IMR-90 (cell line): Measurements from ENCODE around the gene TMA7. TPM values are rescaled to one million over a fixed set of nuclear protein-coding genes. Genes with fewer than 3 reads are reported as not detected.

Experiments used
- ATAC-seq: fragments of 200-7000 bp; cut with Tn5 transposase; 2 replicates; pipeline ENCODE4 v1.9.1; 2020; ENCODE audit warnings: low read depth, mild to moderate bottlenecking, moderate library complexity
- BruUV-seq: library from RNA; stranded (reverse); fragments of 400-500 nt; replicated peaks from 2 replicates; lab custom pipeline; 2021; lab: Mats Ljungman, UMichigan
- CTCF ChIA-PET: fragments of 300-600 bp; formaldehyde crosslinking; extraction: SDS; loops from one replicate; lab custom pipeline; 2021; ENCODE audit warnings: antibody characterized with exemption; lab: Yijun Ruan, JAX
- POLR2A ChIA-PET: fragments of 300-600 bp; sonication (Branson Sonifier 250); formaldehyde crosslinking; loops from one replicate; lab custom pipeline; 2022; ENCODE audit warnings: antibody characterized with exemption; ENCODE audit not compliant: unreplicated experiment; lab: Charles Lee
- DNase-seq: peaks from one replicate; pipeline ENCODE4 v3.0.0; 2013
- H2AFZ ChIP-seq: replicated peaks from 2 replicates; pipeline ENCODE3; 2013; ENCODE audit warnings: low read length, mild to moderate bottlenecking; ENCODE audit not compliant: poor library complexity
- H2AK5ac ChIP-seq: 2 replicates; pipeline ENCODE4 v1.6.1; 2013; ENCODE audit warnings: low read depth, low read length, inconsistent platforms
- H2AK9ac ChIP-seq: replicated peaks from 2 replicates; pipeline ENCODE3; 2013; ENCODE audit warnings: mild to moderate bottlenecking, low read depth, low read length, moderate library complexity; ENCODE audit not compliant: poor library complexity
- H2BK120ac ChIP-seq: 2 replicates; pipeline ENCODE4 v1.6.1; 2013; ENCODE audit warnings: low read depth, low read length, inconsistent platforms
- H2BK15ac ChIP-seq: 3 replicates; pipeline ENCODE4 v1.6.1; 2013; ENCODE audit warnings: low read depth, low read length, inconsistent platforms
- H2BK20ac ChIP-seq: 2 replicates; pipeline ENCODE4 v1.6.1; 2013; ENCODE audit warnings: low read depth, mild to moderate bottlenecking, inconsistent platforms, low read length, moderate library complexity
- H2BK5ac ChIP-seq: 2 replicates; pipeline ENCODE4 v1.6.1; 2013; ENCODE audit warnings: mild to moderate bottlenecking, low read depth, low read length, inconsistent platforms; ENCODE audit not compliant: poor library complexity, severe bottlenecking
- H3K14ac ChIP-seq: replicated peaks from 2 replicates; pipeline ENCODE4 v1.6.1; 2013; ENCODE audit warnings: low read depth, low read length, inconsistent platforms
- H3K18ac ChIP-seq: 2 replicates; pipeline ENCODE4 v1.6.1; 2013; ENCODE audit warnings: low read depth, low read length, control low read depth
- H3K23ac ChIP-seq: 2 replicates; pipeline ENCODE4 v1.6.1; 2013; ENCODE audit warnings: low read depth, low read length, inconsistent platforms
- H3K27ac ChIP-seq: 2 replicates; pipeline ENCODE4 v1.5.1; 2013; ENCODE audit warnings: mild to moderate bottlenecking, control low read depth, low read length; ENCODE audit not compliant: insufficient read depth
- H3K27me3 ChIP-seq: 2 replicates; pipeline ENCODE4 v1.6.1; 2013; ENCODE audit warnings: low read length; ENCODE audit not compliant: control insufficient read depth, insufficient read depth
- H3K36me3 ChIP-seq: 2 replicates; pipeline ENCODE4 v1.6.1; 2013; ENCODE audit warnings: low read length, mixed read lengths; ENCODE audit not compliant: control insufficient read depth, insufficient read depth
- H3K4ac ChIP-seq: 2 replicates; pipeline ENCODE4 v1.6.1; 2013; ENCODE audit warnings: low read depth, low read length, inconsistent platforms
- H3K4me1 ChIP-seq: 2 replicates; pipeline ENCODE4 v1.6.1; 2013; ENCODE audit warnings: low read length, mixed read lengths; ENCODE audit not compliant: control insufficient read depth, insufficient read depth
- H3K4me2 ChIP-seq: 2 replicates; pipeline ENCODE4 v1.6.1; 2013; ENCODE audit warnings: low read depth, mild to moderate bottlenecking, control low read depth, low read length, moderate library complexity
- H3K4me3 ChIP-seq: 2 replicates; pipeline ENCODE4 v1.5.1; 2013; ENCODE audit warnings: low read depth, mild to moderate bottlenecking, control low read depth, low read length, moderate library complexity; ENCODE audit not compliant: insufficient read depth
- H3K56ac ChIP-seq: 2 replicates; pipeline ENCODE4 v1.6.1; 2013; ENCODE audit warnings: low read length, inconsistent platforms; ENCODE audit not compliant: insufficient read depth; ENCODE audit errors: extremely low read depth
- H3K79me1 ChIP-seq, 2 experiments: 2 replicates each; pipeline ENCODE4 v1.6.1; 2013; ENCODE audit warnings: low read length in 2 of 2, inconsistent platforms in 1 of 2, low read depth in 1 of 2
- H3K9ac ChIP-seq: 2 replicates; pipeline ENCODE4 v1.6.1; 2013; ENCODE audit warnings: low read depth, low read length, control low read depth
- H3K9me1 ChIP-seq: 2 replicates; pipeline ENCODE4 v1.6.1; 2013; ENCODE audit warnings: low read length, inconsistent platforms; ENCODE audit not compliant: insufficient read depth
- H3K9me3 ChIP-seq: 2 replicates; pipeline ENCODE4 v1.6.1; 2013; ENCODE audit warnings: low read length; ENCODE audit not compliant: control insufficient read depth, insufficient read depth
- H4K20me1 ChIP-seq: 2 replicates; pipeline ENCODE4 v1.6.1; 2013; ENCODE audit warnings: low read length, inconsistent platforms; ENCODE audit not compliant: insufficient read depth
- H4K5ac ChIP-seq: 2 replicates; pipeline ENCODE4 v1.6.1; 2013; ENCODE audit warnings: mild to moderate bottlenecking, low read depth, low read length, control low read depth
- H4K8ac ChIP-seq, 2 experiments: 2 replicates each; pipeline ENCODE4 v1.6.1; 2013; ENCODE audit warnings: low read depth in 2 of 2, low read length in 2 of 2, control low read depth in 1 of 2, inconsistent platforms in 1 of 2
- H4K91ac ChIP-seq: 2 replicates; pipeline ENCODE4 v1.6.1; 2013; ENCODE audit warnings: low read depth, low read length, inconsistent platforms; ENCODE audit not compliant: insufficient read depth
- CEBPB ChIP-seq: IDR thresholded peaks from 2 replicates; pipeline ENCODE4 v1.6.1; 2012; ENCODE audit warnings: low read depth, low read length, improper control_type of control experiment
- CHD1 ChIP-seq: IDR thresholded peaks from 2 replicates; pipeline ENCODE4 v1.6.1; 2012; ENCODE audit warnings: low read depth, low read length, improper control_type of control experiment
- CTCF ChIP-seq: conservative IDR thresholded peaks from 2 replicates; pipeline ENCODE4 v1.5.1; 2012; ENCODE audit warnings: mild to moderate bottlenecking, low read depth, low read length, improper control_type of control experiment
- NFE2L2 ChIP-seq: fragments of 150-350 bp; IDR thresholded peaks from 2 replicates; pipeline ENCODE4 v1.6.1; 2016; ENCODE audit warnings: low read depth, mild to moderate bottlenecking, low read length
- POLR2A ChIP-seq: IDR thresholded peaks from 2 replicates; pipeline ENCODE4 v1.6.1; 2012; ENCODE audit warnings: mild to moderate bottlenecking, low read depth, low read length
- WGBS, 2 experiments: methylation state at CpG; one replicate each; pipeline versions ENCODE4 v1.1.5 to v1.1.7; 2013; ENCODE audit warnings: missing lambda C conversion rate in 2 of 2; ENCODE audit not compliant: insufficient read length in 1 of 2; ENCODE audit errors: extremely low coverage in 2 of 2; 5-methylcytosine and 5-hydroxymethylcytosine counted together
- dilution Hi-C: fragments of 300-500 bp; cut with HindIII; formaldehyde crosslinking; loops from one replicate; pipeline ENCODE4 v1.14.3; 2018; ENCODE audit warnings: low sequenced_read_pairs; ENCODE audit not compliant: unreplicated experiment
- in situ Hi-C: fragments of 300-500 bp; cut with MboI; formaldehyde crosslinking; loops from 3 replicates; pipeline ENCODE4 v1.14.3; 2019; ENCODE audit warnings: low sequenced_read_pairs, inconsistent platforms, mixed read lengths
- intact Hi-C: fragments of 100-400 bp; cut with micrococcal nuclease; formaldehyde crosslinking; loops from 2 replicates; pipeline ENCODE4 v1.10.0; 2022
- polyA plus RNA-seq, 3 experiments: library from polyadenylated mRNA; depleted of rRNA; stranded (reverse); fragments of >200 nt; gene quantifications; 2 replicates each; pipeline ENCODE4 v1.2.3, GENCODE V29; 2012; ENCODE audit warnings: low replicate concordance in 1 of 3
- total RNA-seq: library from RNA; depleted of rRNA; stranded (reverse); fragments of >200 nt; gene quantifications from 2 replicates; pipeline ENCODE4 v1.2.3, GENCODE V29; 2012

TMA7 gene
- total and polyA plus RNA-seq, 2 of the 4 experiments (the other 2 are of a cell fraction) = 81.9 to 240 TPM

- 0 out of 2 replicates have a peak, but pooled peaks have one; percentile 18 for TF ChIP-seq CEBPB
Measured at GRCh38 chr3:48402281-48402732, 37.8 kb upstream of the TMA7 start (continued).

- no peak for ATAC-seq
- dilution Hi-C loops (no loop called here), in situ Hi-C loops (loop anchor here (5.0 kb wide), 1 partner anchor 34 kb away; no protein-coding TSS in a partner anchor), intact Hi-C loops (loop anchor here (1.0 kb wide), 1 partner anchor 33 kb away; no protein-coding TSS in a partner anchor)
- Histone ChIP-seq H2AFZ (peak overlapping the region; percentile 76), H3K4me1 (peaks cover 7% of the 10 kb centered on the region), H3K27me3 (no peaks in the 10 kb centered on the region; the same call in 1 of the 2 replicates), H3K18ac (peak overlapping the region; percentile 84), H3K36me3 (peaks cover 33% of the 10 kb centered on the region; the same call in 1 of the 2 replicates), H3K4me2 (no peak overlapping the region), H2BK120ac (peak overlapping the region; percentile 96), H3K27ac (peak overlapping the region; percentile 75), H3K4me3 (no peak overlapping the region), H3K79me1 (no peaks in the 10 kb centered on the region), H2BK20ac (peak overlapping the region; percentile 97), H3K9me1 (peaks cover 7% of the 10 kb centered on the region; the same call in 1 of the 2 replicates), H2AK5ac (peak overlapping the region; percentile 93), H4K20me1 (no peaks in the 10 kb centered on the region), H2AK9ac (peak overlapping the region; percentile 81), H4K8ac (peak overlapping the region; percentile 67 to 86), H3K56ac (no peak overlapping the region), H3K23ac (0 out of 2 replicates have a peak overlapping the region, but pooled peaks have one; percentile 22), H2BK5ac (peak overlapping the region; percentile 71), H2BK15ac (peak overlapping the region; percentile 73; the same call in 2 of the 3 replicates), H3K9ac (no peak overlapping the region), H3K14ac (peak overlapping the region; percentile 70), H3K4ac (peak overlapping the region; percentile 91), H4K5ac (peak overlapping the region; percentile 65), H4K91ac (peak overlapping the region; percentile 79), H3K9me3 (no peaks in the 10 kb centered on the region)
- TF ChIP-seq POLR2A (no peak), NFE2L2 (no peak), CHD1 (no peak), CTCF (no peak)
- no peak for DNase-seq
- POLR2A ChIA-PET = no interaction called here
- no CpG with 5 or more reads among the region's 3 CpGs for WGBS, 2 experiments
- CTCF ChIA-PET = interaction anchor here (4.8 kb wide), 1 partner anchor 33 kb away, joined by 65 read pairs; no protein-coding TSS in a partner anchor
- BruUV-seq = no TSS peak
Measured at GRCh38 chr3:48402907-48403306, 37.1 kb upstream of the TMA7 start.
